ENCODE data around the gene ZRANB3.
"Not testable (repeated sequence)": the region's sequence is repeated elsewhere in the genome, so short reads cannot be mapped to it uniquely, and the experiment has no call there.

The ZRANB3 gene

DNA sequence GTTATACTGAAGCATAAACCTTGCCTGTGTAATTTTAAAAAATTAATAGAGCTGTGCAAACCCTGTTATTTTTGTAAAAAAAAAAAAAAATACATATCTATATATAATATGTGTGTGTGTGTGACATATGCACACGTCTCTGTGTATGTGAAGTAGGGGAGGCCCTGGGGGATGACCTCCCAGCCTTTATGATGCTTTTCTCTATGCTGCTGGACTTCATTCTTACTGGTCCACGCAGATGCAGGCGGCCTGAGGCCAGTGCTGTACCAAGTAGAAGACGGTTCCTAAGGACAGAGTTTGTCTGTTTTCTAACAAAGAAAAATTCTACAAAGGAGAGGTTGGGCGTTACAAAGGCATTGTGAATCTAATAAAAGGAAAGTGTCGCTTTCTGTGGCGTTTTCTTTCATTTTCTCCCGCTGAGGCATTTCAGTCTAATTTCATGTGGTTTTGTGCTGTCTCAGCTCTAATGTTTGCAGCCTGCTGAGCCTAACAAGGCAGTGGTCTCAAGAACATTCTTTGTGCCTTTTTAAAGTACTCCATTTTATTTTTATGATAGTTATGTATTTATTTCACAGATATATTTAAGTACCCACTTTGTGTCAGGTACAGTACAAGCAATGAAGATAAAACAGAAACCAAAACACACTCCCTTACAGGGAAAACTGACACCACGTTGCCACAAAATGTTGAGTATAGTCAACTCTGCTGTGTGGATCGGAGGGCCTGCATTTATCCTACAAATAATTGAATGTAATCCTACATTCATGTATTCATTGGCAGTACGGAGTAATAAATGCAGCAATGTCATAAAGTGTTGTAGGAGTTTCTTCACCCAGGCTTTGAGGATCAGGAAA, 360.9 kb downstream of the ZRANB3 start:
- DNase-seq (ENCODE audit: low spot score), result no peak

DNA sequence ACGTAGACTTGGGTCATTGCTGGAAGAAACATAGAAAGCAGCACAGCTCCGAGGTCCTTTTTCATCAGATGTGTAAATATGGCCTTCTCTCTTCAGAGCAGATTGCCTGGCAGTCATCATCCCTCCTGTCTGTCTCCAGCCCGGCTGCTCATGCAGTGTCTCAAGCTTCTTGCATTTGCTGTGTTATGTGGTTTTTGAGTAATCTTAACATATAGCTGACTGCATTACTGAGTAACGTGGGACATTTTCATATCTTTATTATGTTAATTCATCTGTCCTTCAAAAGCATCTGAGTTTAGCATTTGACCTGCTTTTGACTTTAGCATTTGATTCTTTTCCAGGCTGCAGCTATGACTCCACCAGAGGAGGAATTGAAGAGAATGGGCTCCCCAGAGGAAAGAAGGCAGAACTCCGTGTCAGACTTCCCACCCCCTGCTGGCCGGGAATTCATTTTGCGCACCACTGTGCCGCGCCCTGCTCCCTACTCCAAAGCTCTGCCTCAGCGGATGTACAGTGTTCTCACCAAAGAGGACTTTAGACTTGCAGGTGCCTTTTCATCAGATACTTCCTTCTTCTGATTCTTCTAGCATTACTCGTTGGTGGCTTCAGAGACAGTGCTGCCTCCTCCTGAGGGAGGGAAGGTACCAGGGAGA, 362.7 kb downstream of the ZRANB3 start:
- no peak for DNase-seq (ENCODE audit: low spot score)

- DNase-seq (ENCODE audit: low spot score), result no peak
These were observed 363.7 kb downstream of the ZRANB3 start for GRCh38 chr2:135167273-135167672.

- DNase-seq (ENCODE audit: low spot score), result no peak
These were observed 366.6 kb downstream of the ZRANB3 start for GRCh38 chr2:135164431-135164830.

- no peak for DNase-seq (ENCODE audit: low spot score)
These were observed 367.1 kb downstream of the ZRANB3 start for GRCh38 chr2:135163901-135164300.

DNA sequence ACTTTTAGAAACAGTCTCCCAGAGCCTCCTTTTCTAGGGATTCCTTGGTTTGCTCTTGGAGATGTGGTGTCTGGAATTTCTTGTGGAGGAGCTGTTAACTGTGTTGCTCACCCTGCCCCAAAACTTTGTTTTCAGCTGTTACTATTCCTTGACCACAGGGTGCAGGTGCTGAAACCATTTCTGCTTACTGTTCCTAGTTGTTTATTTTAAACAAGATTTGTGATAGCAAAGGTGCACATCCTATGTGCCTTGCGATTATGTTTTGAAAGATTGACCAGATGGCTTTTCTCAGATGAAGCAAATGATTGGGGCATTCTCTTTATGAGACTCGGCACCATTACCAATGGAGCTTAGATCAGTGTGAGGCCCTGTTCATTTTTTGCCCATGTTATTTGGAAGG, 367.7 kb downstream of the ZRANB3 start:
- no peak for DNase-seq (ENCODE audit: low spot score)

DNA sequence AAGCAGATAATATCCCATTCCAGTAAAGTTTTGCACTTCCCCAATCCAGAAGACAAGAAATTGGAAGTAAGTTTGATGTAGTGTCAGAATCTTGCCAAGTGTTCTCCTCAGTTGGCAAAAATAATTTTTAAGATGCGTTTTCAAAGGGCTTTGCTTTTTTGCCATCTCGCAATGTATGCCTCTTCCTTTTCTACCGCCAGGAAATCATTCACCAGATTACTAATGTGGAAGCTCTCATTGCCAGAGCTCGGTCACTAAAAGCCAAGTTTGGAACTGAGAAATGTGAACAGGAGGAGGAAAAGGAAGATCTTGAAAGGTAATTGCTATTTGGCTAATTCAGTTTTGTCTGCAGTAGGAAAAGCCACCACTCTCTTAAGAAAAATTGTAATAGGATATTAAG, 368.2 kb downstream of the ZRANB3 start:
- no peak for DNase-seq (ENCODE audit: low spot score)

- no peak for DNase-seq (ENCODE audit: low spot score)
These were observed 368.6 kb downstream of the ZRANB3 start for GRCh38 chr2:135162377-135162776.

DNA sequence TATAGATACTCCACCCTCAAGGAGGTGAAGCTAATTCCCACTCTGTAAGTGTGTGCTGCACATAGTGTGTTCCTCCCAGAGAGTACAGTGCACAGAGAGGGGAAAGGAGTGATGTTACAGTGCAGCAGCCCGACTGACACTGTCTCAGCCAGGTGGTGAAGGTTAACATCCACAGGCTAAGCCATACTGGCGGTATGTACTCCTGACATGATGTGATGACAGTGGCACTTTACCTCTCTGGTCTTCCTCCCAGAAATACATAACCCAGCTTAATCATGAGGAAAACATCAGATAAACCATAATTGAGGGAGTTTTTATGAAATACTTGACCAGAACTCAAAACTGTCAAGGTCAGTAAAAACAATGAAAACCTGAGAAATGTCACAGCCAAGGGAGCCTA, 371.8 kb downstream of the ZRANB3 start:
- DNase-seq (ENCODE audit: low spot score), result no peak

DNA sequence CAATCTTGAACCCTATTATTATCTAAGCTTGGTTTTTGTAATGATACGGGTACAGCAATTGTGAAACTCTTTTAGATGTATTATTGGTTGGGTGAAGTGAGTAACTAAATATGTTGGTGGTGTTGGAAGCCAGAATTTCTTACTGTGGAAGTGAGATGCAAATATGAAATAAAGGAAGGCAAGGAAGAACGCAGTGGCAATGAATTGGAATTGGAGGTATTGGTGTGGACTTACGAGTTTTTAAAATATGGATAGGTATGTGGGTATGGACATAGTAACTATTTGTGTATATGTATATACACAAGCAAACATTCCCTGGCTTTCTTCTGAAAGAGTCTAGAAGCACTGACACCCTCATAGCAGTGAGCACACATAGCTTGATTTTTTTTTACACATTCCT, 373.2 kb downstream of the ZRANB3 start:
- DNase-seq (ENCODE audit: low spot score), result no peak

- DNase-seq (ENCODE audit: low spot score), result no peak
These were observed 376.1 kb downstream of the ZRANB3 start for GRCh38 chr2:135154962-135155361.

DNA sequence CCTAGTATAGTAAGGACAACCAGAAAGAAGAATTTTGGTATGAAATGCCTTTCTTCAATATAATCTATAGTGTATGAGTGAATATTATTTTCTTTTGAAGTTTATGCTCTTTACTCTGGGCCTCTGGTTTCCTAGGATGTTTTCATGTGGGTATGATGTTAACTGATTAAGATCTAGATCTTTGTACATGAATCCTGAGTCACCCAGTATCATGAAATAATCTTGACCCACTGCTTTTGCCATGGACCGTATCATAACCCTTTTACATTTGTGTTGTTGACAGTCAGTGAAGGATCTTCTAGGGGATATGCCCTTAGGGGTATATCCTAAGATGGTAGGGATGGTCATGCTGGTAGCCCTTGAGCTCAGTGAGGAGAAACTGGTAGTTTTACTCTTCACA, 378.7 kb downstream of the ZRANB3 start:
- DNase-seq (ENCODE audit: low spot score), result no peak

GRCh38 chr2:135151615-135152014, 379.4 kb downstream of the ZRANB3 start:
- no peak for DNase-seq (ENCODE audit: low spot score)

DNA sequence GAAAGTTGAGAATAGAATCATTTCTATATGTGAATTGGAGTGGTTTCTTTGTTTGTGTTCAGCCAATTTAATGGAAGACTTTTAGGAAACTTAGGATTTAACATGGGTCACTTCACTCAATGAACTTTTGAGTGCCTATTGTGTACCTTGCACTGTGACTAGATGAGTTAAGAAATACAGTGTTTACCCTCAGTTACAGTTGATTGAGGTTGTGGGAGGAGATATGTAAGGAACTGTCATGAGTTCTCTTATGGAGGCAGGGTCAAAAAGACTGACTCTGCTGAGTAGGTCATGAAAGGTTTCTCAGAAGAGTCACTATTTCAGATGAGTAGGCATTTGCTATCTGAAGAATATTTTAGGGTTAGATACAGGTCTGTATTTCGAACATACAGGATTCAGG, 380.3 kb downstream of the ZRANB3 start:
- DNase-seq (ENCODE audit: low spot score), result no peak

DNA sequence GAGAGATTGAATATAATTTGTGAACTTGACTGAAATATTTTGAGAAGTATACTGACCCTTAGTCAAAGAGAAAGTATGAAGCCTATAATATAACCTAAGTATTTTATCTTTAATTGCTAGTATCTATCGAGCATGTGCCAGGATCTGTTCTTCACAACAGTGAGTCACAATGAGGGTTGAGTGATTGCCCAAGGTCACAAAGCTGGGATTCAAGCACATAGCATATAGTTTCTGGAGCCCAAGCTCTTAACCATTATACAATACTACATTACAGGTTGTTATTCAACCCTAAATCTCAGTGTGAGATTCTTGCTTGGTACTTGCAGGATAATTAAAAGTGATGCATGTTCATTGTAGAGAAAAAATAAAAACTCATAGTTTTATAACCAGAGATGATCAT, 381.8 kb downstream of the ZRANB3 start:
- DNase-seq (ENCODE audit: low spot score), result no peak

- DNase-seq (ENCODE audit: low spot score), result no peak
These were observed 386.7 kb downstream of the ZRANB3 start for GRCh38 chr2:135144343-135144742.

GRCh38 chr2:135142323-135142722, 388.7 kb downstream of the ZRANB3 start:
- DNase-seq (ENCODE audit: low spot score), result no peak

DNA sequence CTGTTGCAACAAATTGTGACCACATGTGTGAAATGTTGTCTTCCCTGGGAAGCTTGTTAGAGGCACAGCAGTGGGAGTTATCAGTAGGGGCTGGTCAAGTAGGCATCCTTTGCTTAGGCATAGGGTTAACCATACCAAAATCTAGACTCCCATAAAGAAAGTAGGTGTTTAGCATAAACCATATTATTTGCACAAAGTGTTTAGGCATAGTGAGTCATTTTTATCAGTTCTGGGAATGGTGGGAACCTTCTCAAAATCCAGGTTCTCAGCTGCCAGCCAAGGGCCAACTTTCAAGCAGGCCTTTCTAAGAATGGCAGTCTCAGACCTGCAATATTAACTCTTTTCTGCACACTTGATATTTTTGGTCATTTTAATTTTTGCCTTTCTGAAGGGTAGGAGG, 390.4 kb downstream of the ZRANB3 start:
- DNase-seq (ENCODE audit: low spot score), result no peak

- no peak for DNase-seq (ENCODE audit: low spot score)
These were observed 398.7 kb downstream of the ZRANB3 start for GRCh38 chr2:135132314-135132713.

GRCh38 chr2:135130751-135131150, 400.3 kb downstream of the ZRANB3 start:
- no peak for DNase-seq (ENCODE audit: low spot score)

DNA sequence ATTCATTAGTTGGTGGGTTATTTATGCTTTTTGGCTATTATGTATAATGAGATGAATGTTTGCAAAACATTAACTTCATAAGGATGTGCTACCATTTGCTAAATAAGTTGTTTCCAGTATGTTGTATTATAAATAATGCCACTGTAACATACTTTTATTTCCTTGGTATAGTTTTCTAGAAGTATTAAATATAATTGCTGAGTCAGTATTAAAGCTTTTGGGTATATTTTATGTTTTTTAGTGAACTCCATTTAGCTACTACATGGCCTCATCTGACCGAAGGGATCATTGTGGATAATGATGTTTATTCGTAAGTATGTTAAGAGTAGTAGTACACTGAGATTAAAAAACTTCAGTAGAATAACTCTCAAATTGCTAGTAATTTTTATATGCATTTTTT, 405.1 kb downstream of the ZRANB3 start:
- no peak for DNase-seq (ENCODE audit: low spot score)

- no peak for DNase-seq (ENCODE audit: low spot score)
These were observed 405.8 kb downstream of the ZRANB3 start for GRCh38 chr2:135124924-135125886.

DNA sequence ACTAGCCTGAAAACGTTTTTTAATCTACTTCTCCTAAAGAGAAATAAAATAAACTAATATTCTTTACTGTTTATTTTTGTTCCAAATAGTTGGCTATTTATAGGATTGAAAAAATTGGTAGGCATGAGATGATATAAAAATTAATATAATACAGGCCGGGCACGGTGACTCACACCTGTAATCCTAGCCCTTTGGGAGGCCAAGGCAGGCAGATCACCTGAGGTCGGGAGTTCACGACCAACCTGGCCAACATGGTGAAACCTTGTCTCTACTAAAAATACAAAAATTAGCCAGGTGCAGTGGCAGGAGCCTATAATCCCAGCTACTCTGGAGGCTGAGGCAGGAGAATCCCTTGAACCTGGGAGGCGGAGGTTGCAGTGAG, 409.4 kb downstream of the ZRANB3 start:
- not testable (repeated sequence) for DNase-seq (ENCODE audit: low spot score)

All from CD4-positive, alpha-beta T cell treated with Interleukin-6 at 100 ng/mL for 8 hours (primary cell).